Esophagus muscularis mucosa (tissue), 3 donors: ENCODE results near the gene CMTM5.
"Not testable (repeated sequence)": the region's sequence is repeated elsewhere in the genome, so short reads cannot be mapped to it uniquely, and the experiment has no call there.

Source experiments
- POLR2A ChIP-seq: fragments of 450-650 bp; IDR thresholded peaks from one replicate; pipeline ENCODE4 v1.6.1; 2017; ENCODE audit warnings: antibody characterized with exemption, moderate library complexity, mild to moderate bottlenecking, low read depth
- POLR2AphosphoS5 ChIP-seq, 2 donors: sonication (generic); formaldehyde crosslinking; IDR thresholded peaks; one replicate each; pipeline ENCODE4 v1.6.1; 2017; ENCODE audit warnings: antibody characterized with exemption in 2 of 2
- TF ChIP-seq, protein P1 (sequence below), 3 experiments: fragments of 200-600 bp in 2 of 3; fragments of 450-650 bp in 1 of 3; sonication (generic) in 2 of 3; IDR thresholded peaks; one replicate each; pipeline ENCODE4 v1.5.1; 2017 to 2019; ENCODE audit warnings: antibody characterized with exemption in 3 of 3, mild to moderate bottlenecking in 2 of 3, moderate library complexity in 1 of 3

DNA sequence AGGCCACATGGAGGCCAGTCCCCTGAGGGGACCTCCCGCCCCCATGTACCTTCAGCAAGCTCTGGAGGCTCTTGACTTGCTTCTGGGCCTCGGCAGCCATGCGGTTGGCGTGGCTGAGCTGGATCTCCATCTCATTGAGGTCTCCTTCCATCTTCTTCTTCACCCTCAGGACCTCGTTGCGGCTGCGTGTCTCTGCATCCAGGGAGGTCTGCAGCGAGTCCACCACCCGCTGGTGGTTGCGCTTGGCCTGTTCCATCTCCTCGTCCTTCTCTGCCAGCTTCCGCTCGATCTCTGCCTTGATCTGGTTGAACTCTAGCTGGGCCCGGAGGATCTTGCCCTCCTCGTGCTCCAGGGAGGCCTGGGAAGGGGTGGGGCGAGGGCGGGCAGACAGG, 9.4 kb downstream of the CMTM5 start:
- TF ChIP-seq, protein P1, sequence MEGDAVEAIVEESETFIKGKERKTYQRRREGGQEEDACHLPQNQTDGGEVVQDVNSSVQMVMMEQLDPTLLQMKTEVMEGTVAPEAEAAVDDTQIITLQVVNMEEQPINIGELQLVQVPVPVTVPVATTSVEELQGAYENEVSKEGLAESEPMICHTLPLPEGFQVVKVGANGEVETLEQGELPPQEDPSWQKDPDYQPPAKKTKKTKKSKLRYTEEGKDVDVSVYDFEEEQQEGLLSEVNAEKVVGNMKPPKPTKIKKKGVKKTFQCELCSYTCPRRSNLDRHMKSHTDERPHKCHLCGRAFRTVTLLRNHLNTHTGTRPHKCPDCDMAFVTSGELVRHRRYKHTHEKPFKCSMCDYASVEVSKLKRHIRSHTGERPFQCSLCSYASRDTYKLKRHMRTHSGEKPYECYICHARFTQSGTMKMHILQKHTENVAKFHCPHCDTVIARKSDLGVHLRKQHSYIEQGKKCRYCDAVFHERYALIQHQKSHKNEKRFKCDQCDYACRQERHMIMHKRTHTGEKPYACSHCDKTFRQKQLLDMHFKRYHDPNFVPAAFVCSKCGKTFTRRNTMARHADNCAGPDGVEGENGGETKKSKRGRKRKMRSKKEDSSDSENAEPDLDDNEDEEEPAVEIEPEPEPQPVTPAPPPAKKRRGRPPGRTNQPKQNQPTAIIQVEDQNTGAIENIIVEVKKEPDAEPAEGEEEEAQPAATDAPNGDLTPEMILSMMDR (IDR thresholded peaks at IDR 0.05) = not testable (repeated sequence)
- TF ChIP-seq POLR2AphosphoS5 (IDR thresholded peaks at IDR 0.05); POLR2A: not testable (repeated sequence)
